PC-3 (cell line): ENCODE data around the gene DAAM1. TPM values are rescaled to one million over a fixed set of nuclear protein-coding genes. Genes with fewer than 3 reads are reported as not detected.

ENCODE experiments used
- ATAC-seq: fragments of 200-7000 bp; cut with Tn5 transposase; 2 replicates; pipeline ENCODE4 v1.9.1; 2020; ENCODE audit warnings: mild to moderate bottlenecking, moderate library complexity
- BruUV-seq: library from RNA; stranded (reverse); fragments of 400-500 nt; replicated peaks from 2 replicates; lab custom pipeline; 2021; lab: Mats Ljungman, UMichigan
- CTCF ChIA-PET: fragments of 300-600 bp; sonication (Branson Sonifier 250); formaldehyde crosslinking; loops from one replicate; lab custom pipeline; 2022; ENCODE audit warnings: antibody characterized with exemption; lab: Charles Lee
- POLR2A ChIA-PET: fragments of 300-600 bp; sonication (Branson Sonifier 250); formaldehyde crosslinking; loops from one replicate; lab custom pipeline; 2022; ENCODE audit warnings: antibody characterized with exemption; ENCODE audit not compliant: unreplicated experiment; lab: Charles Lee
- DNase-seq: peaks from one replicate; pipeline ENCODE4 v3.0.0-alpha.2; 2015
- H2AFZ ChIP-seq: fragments of 300-600 bp; sonication (generic); 2 replicates; pipeline ENCODE4 v1.6.0; 2016; ENCODE audit warnings: antibody characterized with exemption, low read length
- H3F3A ChIP-seq: fragments of 300-600 bp; sonication (generic); one replicate; pipeline ENCODE4 v1.6.0; 2017; ENCODE audit warnings: antibody characterized with exemption, low read length, control low read depth, mild to moderate bottlenecking; ENCODE audit not compliant: unreplicated experiment
- H3K27ac ChIP-seq: fragments of 300-600 bp; sonication (generic); 2 replicates; pipeline ENCODE4 v1.5.1; 2016; ENCODE audit warnings: mild to moderate bottlenecking, low read length
- H3K27me3 ChIP-seq: fragments of 300-600 bp; sonication (generic); 2 replicates; pipeline ENCODE4 v1.6.1; 2016; ENCODE audit warnings: low read length, mixed read lengths
- H3K36me3 ChIP-seq: fragments of 300-600 bp; sonication (generic); 2 replicates; pipeline ENCODE4 v1.6.1; 2016; ENCODE audit warnings: low read depth, mixed run types, low read length, mixed read lengths
- H3K4me1 ChIP-seq: fragments of 300-600 bp; sonication (generic); 2 replicates; pipeline ENCODE4 v1.5.1; 2016; ENCODE audit warnings: low read length; ENCODE audit not compliant: insufficient read depth
- H3K4me2 ChIP-seq: fragments of 300-600 bp; sonication (generic); 2 replicates; pipeline ENCODE4 v1.6.0; 2016; ENCODE audit warnings: low read length
- H3K4me3 ChIP-seq: fragments of 300-600 bp; sonication (generic); 2 replicates; pipeline ENCODE4 v1.5.1; 2016; ENCODE audit warnings: mild to moderate bottlenecking, low read length, mixed read lengths
- H3K79me2 ChIP-seq: fragments of 300-600 bp; sonication (generic); 2 replicates; pipeline ENCODE4 v1.6.1; 2017; ENCODE audit warnings: low read length, mixed read lengths
- H3K9ac ChIP-seq: fragments of 300-600 bp; sonication (generic); 2 replicates; pipeline ENCODE4 v1.6.0; 2016; ENCODE audit warnings: mild to moderate bottlenecking, low read length
- H3K9me2 ChIP-seq: fragments of 300-600 bp; sonication (generic); replicated peaks from 2 replicates; pipeline ENCODE4 v1.6.1; 2016; ENCODE audit warnings: mixed run types, low read length, mixed read lengths
- H3K9me3 ChIP-seq: fragments of 300-600 bp; sonication (generic); 2 replicates; pipeline ENCODE4 v1.6.1; 2016; ENCODE audit warnings: low read length, mixed read lengths
- H4K20me1 ChIP-seq: fragments of 300-600 bp; sonication (generic); 2 replicates; pipeline ENCODE4 v1.6.1; 2016; ENCODE audit warnings: low read length, mixed read lengths
- CTCF ChIP-seq: fragments of 300-600 bp; sonication (generic); conservative IDR thresholded peaks from 2 replicates; pipeline ENCODE4 v1.5.1; 2017; ENCODE audit warnings: antibody characterized with exemption, low read depth, mild to moderate bottlenecking, low read length
- EZH2 ChIP-seq: fragments of 300-600 bp; sonication (generic); IDR thresholded peaks from one replicate; pipeline ENCODE4 v1.6.1; 2017; ENCODE audit warnings: antibody characterized with exemption, mild to moderate bottlenecking, low read length; ENCODE audit not compliant: unreplicated experiment
- EZH2phosphoT487 ChIP-seq: fragments of 300-600 bp; sonication (generic); IDR thresholded peaks from 2 replicates; pipeline ENCODE4 v1.6.1; 2018; ENCODE audit warnings: mild to moderate bottlenecking, antibody characterized with exemption, low read length, borderline replicate concordance
- intact Hi-C: fragments of 100-400 bp; cut with micrococcal nuclease; formaldehyde crosslinking; loops from 2 replicates; pipeline ENCODE4 v1.9.0; 2023
- total RNA-seq: library from RNA; depleted of rRNA; stranded (reverse); fragments of >200 nt; gene quantifications from 2 replicates; pipeline ENCODE4 v1.2.3, GENCODE V29; 2014

DAAM1 gene
- total RNA-seq, 1 experiment from 2014 or later, result 32.7 TPM

- intact Hi-C loops, result no loop called here
- H3K27ac ChIP-seq, result no peak overlapping the region
- ATAC-seq (no peak), DNase-seq (no peak)
- H3K27me3 ChIP-seq, result no peaks in the 10 kb centered on the region
- H3K9me3 ChIP-seq, result no peaks in the 10 kb centered on the region
- no peaks in the 10 kb centered on the region for H4K20me1 ChIP-seq
- H3K9ac ChIP-seq, result no peak overlapping the region
- no peak overlapping the region for H3K4me2 ChIP-seq
- TF ChIP-seq EZH2phosphoT487 (no peak), EZH2 (no peak), CTCF (no peak)
- no TSS peak for BruUV-seq
- H3K9me2 ChIP-seq, result no peaks in the 10 kb centered on the region
- H3K4me3 ChIP-seq, result no peak overlapping the region
- H3F3A ChIP-seq, result no peaks in the 10 kb centered on the region
- POLR2A ChIA-PET, result no interaction called here
- H3K36me3 ChIP-seq, result no peaks in the 10 kb centered on the region
- peaks cover 16% of the 10 kb centered on the region for H3K4me1 ChIP-seq
- CTCF ChIA-PET, result no interaction called here
- no peaks in the 10 kb centered on the region for H3K79me2 ChIP-seq
- no peak overlapping the region for H2AFZ ChIP-seq
Measured at GRCh38 chr14:59252772-59253500, 64.5 kb downstream of the DAAM1 start.

DNA sequence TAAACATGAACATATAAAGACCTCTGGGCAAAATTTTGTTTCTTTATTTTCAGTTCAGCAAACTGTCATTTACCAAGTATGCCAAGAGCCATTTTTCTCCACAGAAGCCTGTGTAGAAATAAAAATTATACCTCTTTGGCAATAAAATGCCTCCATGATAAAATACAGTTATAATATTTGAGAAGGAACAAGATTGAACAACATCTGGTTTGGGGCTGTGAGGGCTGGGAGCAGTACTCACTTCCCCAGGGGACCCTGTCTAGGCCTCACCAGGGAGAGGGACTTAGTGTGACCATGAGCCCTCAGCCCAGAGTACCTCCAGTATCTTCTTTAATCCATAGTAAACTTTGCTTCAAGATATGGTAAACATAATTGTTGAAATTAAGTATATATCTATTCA, 65.1 kb downstream of the DAAM1 start:
- H2AFZ ChIP-seq, result no peak overlapping the region
- intact Hi-C loops, result no loop called here
- H3K27ac ChIP-seq, result no peak overlapping the region
- no peaks in the 10 kb centered on the region for H3K79me2 ChIP-seq
- H3F3A ChIP-seq, result no peaks in the 10 kb centered on the region
- no peak overlapping the region for H3K9ac ChIP-seq
- no peaks in the 10 kb centered on the region for H4K20me1 ChIP-seq
- CTCF ChIA-PET, result no interaction called here
- no peaks in the 10 kb centered on the region for H3K36me3 ChIP-seq
- TF ChIP-seq CTCF (no peak), EZH2phosphoT487 (no peak), EZH2 (no peak)
- POLR2A ChIA-PET, result no interaction called here
- no peaks in the 10 kb centered on the region for H3K27me3 ChIP-seq
- DNase-seq (no peak), ATAC-seq (no peak)
- no TSS peak for BruUV-seq
- peaks cover 10% of the 10 kb centered on the region for H3K4me1 ChIP-seq
- no peaks in the 10 kb centered on the region for H3K9me3 ChIP-seq
- H3K4me3 ChIP-seq, result no peak overlapping the region
- no peak overlapping the region for H3K4me2 ChIP-seq
- no peaks in the 10 kb centered on the region for H3K9me2 ChIP-seq

GRCh38 chr14:59254146-59254910, 65.9 kb downstream of the DAAM1 start:
- Histone ChIP-seq H3K4me3 (no peak overlapping the region), H4K20me1 (no peaks in the 10 kb centered on the region), H3K9ac (no peak overlapping the region), H2AFZ (no peak overlapping the region), H3K27ac (no peak overlapping the region), H3F3A (no peaks in the 10 kb centered on the region), H3K9me3 (no peaks in the 10 kb centered on the region), H3K27me3 (no peaks in the 10 kb centered on the region), H3K4me1 (peaks cover 10% of the 10 kb centered on the region), H3K36me3 (no peaks in the 10 kb centered on the region), H3K9me2 (no peaks in the 10 kb centered on the region), H3K4me2 (no peak overlapping the region; the same call in 1 of the 2 replicates), H3K79me2 (no peaks in the 10 kb centered on the region)
- BruUV-seq, result no TSS peak
- TF ChIP-seq EZH2 (no peak), EZH2phosphoT487 (no peak), CTCF (no peak)
- POLR2A ChIA-PET, result no interaction called here
- intact Hi-C loops, result no loop called here
- DNase-seq, result peak; percentile 73
- CTCF ChIA-PET, result interaction anchor here (0.6 kb wide), 2 partner anchors 9 to 36 kb away, joined by 3 read pairs; no protein-coding TSS in a partner anchor
- ATAC-seq, result peak; percentile 57
